GM19468 (cell line): ENCODE data around the gene ZNF627.
"Not testable (repeated sequence)": the region's sequence is repeated elsewhere in the genome, so short reads cannot be mapped to it uniquely, and the experiment has no call there.

Experiments used
- ATAC-seq: cut with Tn5 transposase; IDR thresholded peaks from one replicate; pipeline ENCODE4 v1.9.1; 2021; ENCODE audit warnings: mild to moderate bottlenecking, moderate library complexity, moderate number of reproducible peaks; ENCODE audit not compliant: unreplicated experiment; ENCODE audit errors: extremely low read depth

ZNF627 gene

DNA sequence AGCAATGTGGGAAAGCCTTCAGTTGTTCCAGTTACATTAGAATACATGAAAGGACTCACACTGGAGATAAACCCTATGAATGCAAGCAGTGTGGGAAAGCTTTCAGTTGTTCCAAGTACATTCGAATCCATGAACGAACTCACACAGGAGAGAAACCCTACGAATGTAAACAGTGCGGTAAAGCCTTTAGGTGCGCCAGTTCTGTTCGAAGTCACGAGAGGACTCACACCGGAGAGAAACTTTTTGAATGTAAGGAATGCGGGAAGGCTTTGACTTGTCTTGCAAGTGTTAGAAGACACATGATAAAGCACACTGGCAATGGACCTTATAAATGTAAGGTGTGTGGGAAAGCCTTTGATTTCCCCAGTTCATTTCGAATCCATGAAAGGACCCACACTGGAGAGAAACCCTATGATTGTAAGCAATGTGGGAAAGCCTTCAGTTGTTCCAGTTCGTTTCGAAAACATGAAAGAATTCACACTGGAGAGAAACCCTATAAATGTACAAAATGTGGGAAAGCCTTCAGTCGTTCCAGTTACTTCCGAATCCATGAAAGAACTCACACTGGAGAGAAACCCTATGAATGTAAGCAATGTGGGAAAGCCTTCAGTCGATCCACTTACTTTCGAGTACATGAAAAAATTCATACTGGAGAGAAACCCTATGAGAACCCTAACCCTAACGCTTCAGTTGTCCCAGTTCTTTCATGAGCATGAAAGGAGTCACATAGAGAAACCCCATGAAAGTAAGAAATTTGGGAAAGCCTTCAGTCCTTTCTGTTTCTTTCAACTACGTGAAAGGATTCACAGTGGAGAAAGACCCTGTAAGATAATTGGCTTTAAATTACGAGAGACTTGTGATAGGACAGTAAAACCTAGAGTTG lies 20.1 kb downstream of the ZNF627 start:
- no peak for ATAC-seq

DNA sequence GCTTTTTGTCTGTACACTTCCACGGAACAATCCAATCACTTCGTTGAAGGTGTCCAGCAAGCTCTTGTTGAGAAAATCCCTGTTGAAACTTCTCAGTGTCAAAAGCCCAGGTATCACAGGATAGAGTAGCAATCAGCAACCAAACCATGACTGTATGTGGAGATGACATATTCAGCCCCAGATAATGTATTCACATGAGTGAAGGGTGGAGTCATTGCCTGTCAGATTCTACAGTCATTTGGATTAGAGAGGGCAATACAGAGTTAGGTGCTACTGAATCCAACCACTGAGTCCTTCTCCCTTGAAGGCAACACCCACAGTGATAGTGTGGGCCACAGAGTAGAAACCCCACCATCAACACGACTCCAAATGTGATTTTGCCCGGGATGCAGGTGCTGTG lies 23.3 kb downstream of the ZNF627 start:
- no peak for ATAC-seq

DNA sequence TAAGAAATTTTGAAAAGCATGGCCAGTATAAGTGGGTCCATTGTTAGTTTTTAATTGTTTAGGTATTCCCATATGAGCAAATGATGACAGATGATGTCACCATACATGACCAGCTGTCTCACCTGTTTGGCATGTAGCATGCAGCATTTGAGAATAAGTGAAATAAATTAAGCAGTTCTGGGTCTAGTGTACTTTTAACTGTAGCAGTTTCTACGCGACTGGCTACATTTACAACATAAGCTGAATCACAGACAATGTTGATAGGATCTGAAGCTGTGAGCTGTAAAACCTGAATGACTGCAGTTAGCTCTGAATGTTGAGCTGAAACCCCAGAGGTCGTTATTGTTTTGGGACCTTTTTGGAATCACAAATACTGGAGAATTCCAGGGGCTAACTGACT lies 25.1 kb downstream of the ZNF627 start:
- ATAC-seq = not testable (repeated sequence)

DNA sequence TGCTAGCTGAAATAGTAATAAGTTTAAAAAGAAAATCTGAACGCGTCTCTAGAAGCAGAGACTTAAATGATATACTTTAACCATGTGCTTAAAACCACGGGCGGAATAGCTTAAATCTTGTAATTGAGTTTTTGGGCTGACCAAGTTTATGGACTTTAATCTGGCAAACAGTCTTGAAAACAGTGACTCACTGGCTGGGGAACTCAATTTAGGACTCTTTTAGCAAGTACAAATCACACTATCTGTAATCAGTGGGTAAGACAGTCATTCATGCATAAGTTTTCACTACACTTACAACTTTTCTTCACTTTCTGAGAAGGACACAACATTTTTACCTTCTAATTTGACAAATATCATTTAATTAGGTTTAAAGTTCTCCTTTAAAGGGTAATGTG lies 26.8 kb downstream of the ZNF627 start:
- ATAC-seq = no peak

DNA sequence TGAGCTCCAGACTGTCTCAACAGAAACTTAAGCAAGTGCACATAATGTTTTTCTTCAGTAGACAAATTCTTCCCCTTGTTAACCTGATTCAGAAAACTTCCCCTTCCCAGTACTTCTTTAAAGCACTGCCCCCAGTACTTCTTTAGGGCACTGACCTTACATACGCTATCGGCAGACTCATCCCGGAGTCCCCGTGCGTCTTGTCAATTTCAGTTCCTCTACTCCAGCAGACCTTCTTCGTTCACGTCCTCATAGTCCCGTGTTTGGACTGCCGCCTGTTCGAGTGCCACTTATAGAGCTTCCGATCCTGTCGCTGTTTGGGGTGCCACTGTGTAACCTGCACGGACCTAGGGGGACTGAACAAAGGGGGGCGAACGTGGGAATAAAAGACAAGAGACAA lies 29.0 kb downstream of the ZNF627 start:
- ATAC-seq = no peak

DNA sequence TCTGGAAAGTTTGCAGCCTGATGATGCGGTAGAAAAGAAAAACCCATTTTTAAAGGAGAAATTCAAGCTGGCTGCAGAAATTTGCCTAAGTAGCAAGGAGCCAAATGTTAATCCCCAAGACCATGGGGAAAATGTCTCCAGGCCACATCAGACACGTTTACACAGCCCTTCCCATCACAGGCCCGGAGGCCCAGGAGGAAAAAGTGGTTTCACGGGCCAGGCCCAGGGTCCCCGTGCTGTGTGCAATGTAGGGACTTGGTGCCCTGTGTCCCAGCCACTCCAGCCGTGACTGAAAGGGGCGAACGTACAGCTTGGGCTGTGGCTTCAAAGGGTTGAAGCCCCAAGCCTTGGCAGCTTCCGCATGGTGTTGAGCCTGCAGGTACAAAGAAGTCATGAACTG lies 35.9 kb downstream of the ZNF627 start:
- ATAC-seq = no peak

DNA sequence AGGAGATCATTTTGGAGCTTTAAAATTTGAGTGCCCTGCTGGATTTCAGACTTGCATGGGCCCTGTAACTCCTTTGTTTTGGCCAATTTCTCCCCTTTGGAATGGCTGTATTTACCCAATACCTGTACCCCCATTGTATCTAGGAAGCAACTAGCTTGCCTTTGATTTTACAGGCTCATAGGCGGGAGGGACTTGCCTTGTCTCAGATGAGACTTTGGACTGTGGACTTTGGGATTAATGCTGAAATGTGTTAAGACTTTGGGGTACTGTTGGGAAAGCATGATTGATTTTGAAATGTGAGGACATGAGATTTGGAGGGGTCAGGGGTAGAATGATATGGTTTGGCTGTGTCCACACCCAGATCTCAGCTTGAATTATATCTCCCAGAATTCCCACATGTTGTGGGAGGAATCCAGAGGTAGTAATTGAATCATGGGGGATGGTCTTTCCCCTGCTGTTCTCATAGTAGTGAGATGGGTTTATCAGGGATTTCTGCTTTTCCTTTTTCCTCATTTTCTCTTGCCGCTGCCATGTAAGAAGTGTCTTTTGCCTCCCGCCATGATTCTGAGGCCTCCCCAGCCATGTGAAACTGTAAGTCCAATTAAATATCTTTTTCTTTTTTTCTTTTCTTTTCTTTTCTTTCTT lies 36.9 kb downstream of the ZNF627 start:
- not testable (repeated sequence) for ATAC-seq

DNA sequence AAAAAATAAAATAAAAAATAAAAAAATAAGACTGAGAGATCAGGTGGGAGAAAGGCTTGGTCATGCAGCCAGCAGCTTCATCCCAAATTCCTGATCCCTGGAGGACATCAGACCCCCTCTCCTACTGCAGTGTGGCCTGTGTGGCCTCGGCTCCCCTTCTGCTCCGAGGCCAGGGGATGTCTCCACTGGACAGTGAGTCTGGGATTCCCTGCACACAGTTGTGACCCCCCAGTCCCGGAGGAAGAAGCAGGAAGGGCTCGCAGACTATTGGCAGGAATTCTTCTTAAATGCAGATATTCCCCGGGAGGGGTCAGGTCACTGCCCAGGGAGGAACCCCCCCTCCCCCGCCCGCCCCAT lies 41.9 kb downstream of the ZNF627 start:
- ATAC-seq = no peak

DNA sequence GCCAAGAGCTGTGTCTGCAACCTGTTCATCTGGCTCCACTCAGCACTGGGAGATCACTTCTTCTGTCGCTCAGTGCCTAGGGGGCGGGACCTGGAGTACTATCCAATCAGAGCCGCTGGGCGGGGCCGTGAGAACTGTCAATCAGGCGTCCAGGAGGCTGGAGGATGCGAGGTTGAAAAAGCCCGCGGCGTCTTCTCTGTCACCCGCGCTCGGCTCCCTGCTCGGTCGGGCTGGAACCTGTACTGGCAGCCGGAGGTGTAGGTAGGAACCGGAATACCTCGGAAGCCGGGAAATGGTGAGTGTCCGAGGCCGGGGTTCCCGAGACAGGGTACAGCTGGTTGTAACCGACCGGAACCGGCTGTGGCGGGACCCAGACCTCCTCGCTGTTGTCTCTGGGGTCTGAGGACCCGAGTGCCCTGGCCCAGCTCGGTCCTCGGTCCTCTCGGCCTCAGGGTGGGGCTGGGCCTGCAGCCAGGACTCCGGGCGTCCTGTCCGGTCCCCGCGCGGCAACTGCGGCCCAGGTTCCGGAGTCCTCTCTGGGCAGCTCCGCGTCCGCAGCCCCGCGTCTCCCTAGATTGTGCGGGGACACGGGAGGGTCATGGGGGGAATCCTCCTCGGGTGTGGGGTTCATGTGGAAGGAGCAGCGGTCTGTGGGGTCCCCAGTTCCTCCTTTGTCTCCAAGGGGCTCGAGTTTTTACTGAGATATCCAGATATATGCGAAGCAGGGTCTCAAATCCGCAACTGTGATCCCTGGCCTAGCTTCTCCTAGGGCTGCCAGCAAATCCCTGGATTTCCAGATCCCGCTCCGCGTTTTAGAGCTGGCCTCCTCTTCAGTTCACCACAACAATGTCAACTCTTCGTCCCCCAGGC lies 42.6 kb downstream of the ZNF627 start:
- ATAC-seq = no peak

DNA sequence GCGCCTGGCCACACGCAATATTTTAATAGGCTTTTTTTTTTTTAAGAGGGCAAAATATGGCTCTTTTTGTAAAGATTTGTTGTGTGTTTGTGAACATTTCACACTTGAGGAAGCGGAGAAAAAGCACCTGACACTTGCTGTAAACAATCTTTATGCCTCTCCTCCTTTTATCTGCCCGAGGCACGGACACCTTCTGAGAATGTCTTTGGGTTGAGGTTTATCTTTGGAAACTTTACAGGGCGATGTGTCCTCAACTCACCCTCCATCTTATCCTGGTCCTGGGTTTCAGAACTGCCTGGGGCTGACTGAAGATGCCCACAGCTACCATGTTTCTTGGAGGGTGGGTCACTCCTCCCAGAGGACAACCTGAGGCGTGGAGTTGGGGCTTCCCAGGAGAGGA lies 44.0 kb downstream of the ZNF627 start:
- ATAC-seq = no peak

DNA sequence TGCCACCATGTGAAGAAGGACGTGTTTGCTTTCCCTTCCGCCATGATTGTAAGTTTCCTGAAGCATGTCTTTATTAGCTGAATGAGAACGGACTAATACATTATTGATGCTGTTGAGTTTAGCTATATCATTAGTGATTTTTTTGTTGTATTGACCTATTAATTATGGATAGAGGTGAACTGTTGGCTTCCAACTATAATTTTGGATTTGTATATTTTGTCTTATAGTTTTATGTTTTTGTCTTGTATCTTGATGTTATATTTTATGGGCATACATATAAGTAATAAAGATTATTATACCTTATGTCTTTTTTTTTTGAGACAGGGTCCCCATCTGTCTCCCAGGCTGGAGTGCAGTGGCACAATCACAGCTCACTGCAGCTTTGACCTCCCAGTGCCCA lies 45.6 kb downstream of the ZNF627 start:
- no peak for ATAC-seq

DNA sequence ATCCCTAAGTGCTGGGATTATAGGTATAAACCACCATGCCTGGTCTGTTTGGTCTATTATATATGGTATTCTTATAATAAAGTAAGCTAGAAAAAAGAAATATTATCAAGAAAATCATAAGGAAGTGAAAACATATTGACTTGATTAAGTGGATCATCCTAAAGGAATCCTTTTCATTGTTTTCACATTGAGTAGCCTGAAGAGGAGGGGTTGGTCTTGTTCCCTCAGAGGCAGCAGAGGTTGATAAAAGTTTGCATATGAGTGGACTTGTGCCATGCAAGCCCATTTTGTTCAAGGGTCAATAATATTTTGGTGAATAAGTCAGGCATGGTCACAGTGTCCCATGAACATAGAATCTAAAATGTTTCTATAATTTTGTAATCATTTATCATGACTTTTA lies 52.7 kb downstream of the ZNF627 start:
- ATAC-seq = no peak

DNA sequence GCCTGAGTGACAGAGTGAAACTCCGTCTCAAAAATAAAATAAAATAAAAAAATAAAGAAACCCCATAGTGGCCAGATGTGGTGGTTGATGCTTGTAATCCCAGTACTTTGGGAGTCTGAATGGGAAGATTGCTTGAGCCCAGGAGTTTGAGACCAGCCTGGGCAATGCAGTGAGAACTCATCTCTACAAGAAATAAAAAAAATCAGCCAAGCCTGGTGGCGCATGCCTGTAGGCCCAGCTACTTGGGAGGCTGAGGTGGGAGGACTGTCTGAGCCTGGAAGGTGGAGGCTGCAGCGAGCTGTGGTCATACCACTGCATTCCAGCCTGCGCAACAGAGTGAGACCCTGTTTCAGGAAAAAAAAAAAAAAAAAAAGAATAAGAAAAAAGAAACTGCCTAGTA lies 53.8 kb downstream of the ZNF627 start:
- ATAC-seq = no peak

DNA sequence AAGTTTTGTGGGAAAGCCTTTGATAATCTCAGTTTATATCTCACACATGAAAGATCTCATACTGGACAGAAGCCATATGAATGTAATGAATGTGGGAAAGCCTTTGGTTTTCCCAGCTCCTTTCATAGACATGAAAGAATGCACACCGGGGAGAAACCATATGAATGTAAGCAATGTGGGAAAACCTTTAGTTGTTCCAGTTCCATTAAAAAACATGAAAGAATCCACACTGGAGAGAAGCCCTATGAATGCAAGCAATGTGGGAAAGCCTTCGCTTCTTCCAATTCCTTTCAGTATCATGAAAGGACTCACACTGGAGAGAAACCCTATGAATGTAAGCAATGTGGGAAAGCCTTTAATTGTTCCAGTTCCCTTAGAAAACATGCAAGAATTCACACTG lies 54.8 kb downstream of the ZNF627 start:
- no peak for ATAC-seq

DNA sequence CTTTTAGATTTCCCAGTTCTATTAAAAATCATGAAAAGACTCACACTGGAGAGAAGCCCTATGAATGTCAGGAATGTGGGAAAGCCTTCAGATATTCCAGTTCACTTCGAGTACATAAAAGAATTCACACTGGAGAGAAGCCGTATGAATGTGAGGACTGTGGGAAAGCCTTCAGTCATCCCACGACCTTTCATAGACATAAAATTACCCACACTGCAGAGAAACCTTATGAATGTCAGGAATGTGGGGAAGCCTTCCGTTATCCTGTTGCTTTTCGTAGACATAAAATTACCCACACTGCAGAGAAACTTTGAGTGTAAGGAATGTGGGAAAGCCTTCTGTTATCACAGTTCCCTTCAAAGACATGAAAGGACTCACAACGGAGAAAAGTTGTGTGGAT lies 55.2 kb downstream of the ZNF627 start:
- no peak for ATAC-seq

DNA sequence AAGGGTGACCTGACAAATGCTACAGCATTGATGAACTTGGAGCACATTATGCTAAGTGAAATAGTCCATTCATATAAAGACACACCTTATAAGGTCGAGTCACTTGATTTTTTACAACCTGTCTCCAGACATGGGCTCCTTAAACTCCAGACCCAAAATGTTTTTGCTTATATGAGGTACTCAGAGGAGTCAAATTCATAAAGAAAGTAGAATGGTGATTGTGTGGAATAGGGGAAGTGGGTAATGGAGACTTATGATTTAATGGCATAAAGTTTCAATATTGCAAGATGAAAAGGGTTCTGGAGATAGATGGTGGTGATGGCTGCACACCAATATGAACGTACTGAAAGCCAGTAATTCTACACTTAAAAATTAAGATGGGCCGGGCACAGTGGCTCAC lies 59.3 kb downstream of the ZNF627 start:
- no peak for ATAC-seq

DNA sequence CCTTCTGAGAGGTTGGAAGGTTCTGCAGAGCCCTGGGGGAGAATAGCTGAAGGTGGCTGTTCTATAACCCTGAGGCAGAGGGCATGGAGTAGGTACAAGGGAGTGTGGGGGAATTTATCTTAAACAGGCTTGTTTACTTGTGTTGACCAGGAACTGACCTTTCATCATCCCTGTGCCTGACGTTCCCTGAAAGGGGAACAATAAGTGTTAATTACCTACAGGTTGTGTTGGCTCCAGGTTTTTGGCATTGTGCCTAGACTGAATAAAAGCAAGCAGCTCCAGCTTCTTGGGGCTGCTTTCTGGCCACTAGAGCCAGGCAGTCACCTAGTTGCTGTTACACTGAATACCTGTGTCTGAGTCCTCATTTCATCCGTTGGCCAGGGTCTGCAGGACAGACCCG lies 60.0 kb downstream of the ZNF627 start:
- no peak for ATAC-seq

DNA sequence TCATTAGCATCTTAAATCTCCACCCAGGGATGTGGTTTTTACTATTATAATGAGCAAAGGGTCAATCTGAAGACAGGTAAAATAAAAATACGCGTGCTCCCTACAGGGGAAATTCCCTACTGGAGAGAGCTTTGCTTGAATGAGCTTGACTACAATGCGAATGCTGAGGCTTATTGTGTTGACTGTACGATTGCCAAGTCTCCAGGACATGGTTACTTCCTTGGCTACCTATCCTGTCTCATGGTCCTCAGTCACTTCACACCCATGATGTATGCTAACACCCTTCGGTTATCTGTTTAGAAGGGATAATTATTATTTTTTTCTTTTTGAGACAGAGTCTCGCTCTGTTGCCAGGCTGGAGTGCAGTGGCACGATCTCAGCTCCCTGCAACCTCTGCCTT lies 61.7 kb downstream of the ZNF627 start:
- ATAC-seq = no peak

DNA sequence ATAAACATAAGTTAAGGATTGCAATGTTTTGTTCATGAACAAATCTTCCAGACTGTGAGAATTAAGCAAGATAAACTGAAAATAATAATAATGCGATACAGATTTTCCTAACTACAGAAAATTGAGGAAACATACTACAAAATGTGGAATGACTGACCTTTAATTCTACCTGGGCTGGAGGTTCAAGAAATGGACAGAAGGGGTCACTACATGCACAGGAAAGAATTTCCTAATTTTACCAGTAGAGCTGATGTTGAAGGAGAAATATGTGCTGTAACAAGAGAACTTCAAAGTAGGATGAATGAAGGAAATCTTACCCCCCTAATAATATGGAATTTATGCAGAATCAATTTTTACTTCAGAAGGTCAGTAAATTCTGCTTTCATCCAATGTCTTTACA lies 62.3 kb downstream of the ZNF627 start:
- ATAC-seq = no peak

DNA sequence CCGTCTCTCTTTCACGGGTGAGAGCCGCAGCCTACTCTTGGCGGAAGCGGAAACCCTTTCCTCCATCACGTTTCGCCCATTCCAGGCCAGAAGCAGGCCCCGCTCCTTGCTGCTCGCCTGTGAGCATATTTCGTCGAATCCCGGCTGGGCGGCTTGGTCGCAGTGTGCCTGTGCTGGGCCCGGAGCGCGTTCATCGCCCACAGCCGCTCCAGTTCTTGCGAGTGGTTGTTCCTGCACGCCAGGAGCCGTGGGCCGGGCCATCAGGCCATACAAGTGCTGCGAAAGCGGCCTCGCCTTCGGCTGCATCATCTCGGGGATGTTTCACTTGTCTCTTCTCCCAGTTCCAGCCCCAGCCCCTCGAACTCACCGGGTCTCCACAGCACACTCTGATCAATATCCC lies 65.0 kb downstream of the ZNF627 start:
- no peak for ATAC-seq

DNA sequence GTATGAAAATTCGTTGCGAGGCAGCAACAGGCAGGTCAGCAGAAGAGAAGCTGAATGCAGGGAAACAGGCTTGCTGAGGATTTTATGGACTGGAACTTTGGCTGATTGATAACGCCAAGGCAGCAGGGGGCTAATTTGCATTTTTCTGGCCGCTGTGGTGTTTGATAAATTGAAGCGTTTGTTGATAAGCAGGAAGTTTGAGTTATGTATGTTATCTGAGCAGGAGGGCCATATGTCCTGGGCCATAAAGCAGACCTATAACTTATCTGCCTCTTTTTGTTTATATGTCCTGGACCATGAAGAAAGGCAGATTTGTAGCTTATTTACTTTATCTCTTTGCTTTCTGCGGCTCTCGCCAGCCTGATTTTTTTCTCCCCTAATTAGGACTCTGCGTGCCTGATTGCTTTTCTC lies 65.9 kb downstream of the ZNF627 start:
- no peak for ATAC-seq
